Suprapubic skin (tissue), 4 donors: ENCODE data around the gene GAS7. TPM values are rescaled to one million over a fixed set of nuclear protein-coding genes. Genes with fewer than 3 reads are reported as not detected.

Experiments used
- DNase-seq, 2 donors: peaks; one replicate each; pipeline ENCODE4 v3.0.0-alpha.2; 2019; ENCODE audit warnings: low spot score in 2 of 2
- H3K27ac ChIP-seq: fragments of 200-600 bp; sonication (generic); one replicate; pipeline ENCODE4 v1.5.1; 2019
- H3K27me3 ChIP-seq: fragments of 200-600 bp; sonication (generic); one replicate; pipeline ENCODE4 v1.5.1; 2019
- H3K36me3 ChIP-seq: fragments of 200-600 bp; sonication (generic); one replicate; pipeline ENCODE4 v1.5.1; 2019
- H3K4me1 ChIP-seq: fragments of 200-600 bp; sonication (generic); one replicate; pipeline ENCODE4 v1.5.1; 2019
- H3K4me3 ChIP-seq: fragments of 200-600 bp; sonication (generic); one replicate; pipeline ENCODE4 v1.5.1; 2019; ENCODE audit warnings: mild to moderate bottlenecking
- H3K9me3 ChIP-seq: fragments of 200-600 bp; sonication (generic); one replicate; pipeline ENCODE4 v1.5.1; 2019
- EP300 ChIP-seq: sonication (generic); formaldehyde crosslinking; IDR thresholded peaks from one replicate; pipeline ENCODE4 v1.6.1; 2017; ENCODE audit warnings: antibody characterized with exemption
- POLR2A ChIP-seq, 2 donors: fragments of 450-650 bp; IDR thresholded peaks; one replicate each; pipeline ENCODE4 v1.6.1; 2017; ENCODE audit warnings: antibody characterized with exemption in 2 of 2, mild to moderate bottlenecking in 2 of 2, moderate library complexity in 2 of 2
- POLR2AphosphoS5 ChIP-seq, 3 donors: sonication (generic); formaldehyde crosslinking; IDR thresholded peaks; one replicate each; pipeline ENCODE4 v1.6.1; 2017; ENCODE audit warnings: antibody characterized with exemption in 3 of 3
- WGBS: methylation state at CpG from one replicate; pipeline ENCODE4 v1.1.5; 2018; 5-methylcytosine and 5-hydroxymethylcytosine counted together
- total RNA-seq, 4 donors: library from RNA; depleted of rRNA; stranded (reverse); fragments of >200 nt; gene quantifications; one replicate each; pipeline ENCODE4 v1.1.0, GENCODE V29; 2016
- TF ChIP-seq, protein P1 (sequence below), 2 donors: fragments of 200-600 bp in 1 of 2; fragments of 450-650 bp in 1 of 2; sonication (generic) in 1 of 2; IDR thresholded peaks; one replicate each; pipeline ENCODE4 v1.5.1; 2016 to 2019; ENCODE audit warnings: antibody characterized with exemption in 2 of 2, mild to moderate bottlenecking in 1 of 2, moderate library complexity in 1 of 2

Gene GAS7
- total RNA-seq, 4 donors from 2014 or later = 45.7 to 106 (median 74.2) TPM

- H3K4me3 ChIP-seq = no peak overlapping the region
- H3K9me3 ChIP-seq = no peaks in the 10 kb centered on the region
- H3K27ac ChIP-seq = peak overlapping the region; percentile 40
- 70% methylated on average over 13 of the region's 13 CpGs for WGBS
- H3K36me3 ChIP-seq = no peaks in the 10 kb centered on the region
- H3K27me3 ChIP-seq = no peaks in the 10 kb centered on the region
- no peak for DNase-seq
- TF ChIP-seq EP300 = no peak
- TF ChIP-seq POLR2AphosphoS5 (IDR thresholded peaks at IDR 0.05) = no peak
- TF ChIP-seq, protein P1, sequence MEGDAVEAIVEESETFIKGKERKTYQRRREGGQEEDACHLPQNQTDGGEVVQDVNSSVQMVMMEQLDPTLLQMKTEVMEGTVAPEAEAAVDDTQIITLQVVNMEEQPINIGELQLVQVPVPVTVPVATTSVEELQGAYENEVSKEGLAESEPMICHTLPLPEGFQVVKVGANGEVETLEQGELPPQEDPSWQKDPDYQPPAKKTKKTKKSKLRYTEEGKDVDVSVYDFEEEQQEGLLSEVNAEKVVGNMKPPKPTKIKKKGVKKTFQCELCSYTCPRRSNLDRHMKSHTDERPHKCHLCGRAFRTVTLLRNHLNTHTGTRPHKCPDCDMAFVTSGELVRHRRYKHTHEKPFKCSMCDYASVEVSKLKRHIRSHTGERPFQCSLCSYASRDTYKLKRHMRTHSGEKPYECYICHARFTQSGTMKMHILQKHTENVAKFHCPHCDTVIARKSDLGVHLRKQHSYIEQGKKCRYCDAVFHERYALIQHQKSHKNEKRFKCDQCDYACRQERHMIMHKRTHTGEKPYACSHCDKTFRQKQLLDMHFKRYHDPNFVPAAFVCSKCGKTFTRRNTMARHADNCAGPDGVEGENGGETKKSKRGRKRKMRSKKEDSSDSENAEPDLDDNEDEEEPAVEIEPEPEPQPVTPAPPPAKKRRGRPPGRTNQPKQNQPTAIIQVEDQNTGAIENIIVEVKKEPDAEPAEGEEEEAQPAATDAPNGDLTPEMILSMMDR (IDR thresholded peaks at IDR 0.05) = no peak
- no peak for TF ChIP-seq POLR2A (IDR thresholded peaks at IDR 0.05)
- peaks cover 41% of the 10 kb centered on the region for H3K4me1 ChIP-seq
These were observed 143.0 kb downstream of the GAS7 start for GRCh38 chr17:10055262-10055975.

GRCh38 chr17:10053782-10054540 lies 144.4 kb downstream of the GAS7 start:
- Histone ChIP-seq H3K9me3 (no peaks in the 10 kb centered on the region), H3K4me3 (no peak overlapping the region), H3K4me1 (peaks cover 34% of the 10 kb centered on the region), H3K27ac (peak overlapping the region; percentile 43), H3K27me3 (no peaks in the 10 kb centered on the region), H3K36me3 (no peaks in the 10 kb centered on the region)
- WGBS = 56% methylated on average over 12 of the region's 12 CpGs
- TF ChIP-seq EP300 (no peak), POLR2A (IDR thresholded peaks at IDR 0.05) (no peak), POLR2AphosphoS5 (IDR thresholded peaks at IDR 0.05) (no peak)
- TF ChIP-seq, protein P1 (IDR thresholded peaks at IDR 0.05) = no peak
- DNase-seq = no peak

- no peak overlapping the region for H3K4me3 ChIP-seq
- TF ChIP-seq POLR2A (IDR thresholded peaks at IDR 0.05) = no peak
- TF ChIP-seq POLR2AphosphoS5 (IDR thresholded peaks at IDR 0.05) = no peak
- TF ChIP-seq, protein P1 (IDR thresholded peaks at IDR 0.05) = no peak
- no peak for TF ChIP-seq EP300
- H3K4me1 ChIP-seq = peaks cover 37% of the 10 kb centered on the region
- no peak for DNase-seq
- no peaks in the 10 kb centered on the region for H3K9me3 ChIP-seq
- H3K36me3 ChIP-seq = no peaks in the 10 kb centered on the region
- no peaks in the 10 kb centered on the region for H3K27me3 ChIP-seq
- H3K27ac ChIP-seq = peak overlapping the region; percentile 29
- 93% methylated on average over 15 of the region's 15 CpGs for WGBS
These were observed 146.1 kb downstream of the GAS7 start for GRCh38 chr17:10052106-10052813.

DNA sequence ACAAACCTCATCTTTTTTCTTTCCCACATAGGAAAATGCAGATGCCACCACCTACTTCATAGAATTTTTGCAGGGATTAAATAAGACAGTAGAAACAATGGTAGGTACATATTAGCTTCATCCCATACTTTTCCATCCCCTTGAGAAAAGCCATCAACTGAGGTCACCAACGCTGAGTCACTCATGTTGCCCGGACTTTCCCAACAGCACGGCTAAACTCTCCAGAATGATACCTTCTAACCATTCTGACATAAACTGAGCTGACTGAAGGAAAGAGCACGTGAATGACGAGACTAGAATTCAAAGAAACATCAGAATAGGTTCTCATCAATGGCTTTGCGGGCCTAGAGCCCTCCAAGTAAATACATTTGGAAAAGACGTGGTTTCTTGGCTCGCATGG lies 147.3 kb downstream of the GAS7 start:
- no peak for TF ChIP-seq EP300
- no peaks in the 10 kb centered on the region for H3K36me3 ChIP-seq
- WGBS = 83% methylated on average over 8 of the region's 8 CpGs
- H3K9me3 ChIP-seq = no peaks in the 10 kb centered on the region
- H3K27me3 ChIP-seq = no peaks in the 10 kb centered on the region
- peak overlapping the region; percentile 52 for H3K27ac ChIP-seq
- peaks cover 37% of the 10 kb centered on the region for H3K4me1 ChIP-seq
- H3K4me3 ChIP-seq = no peak overlapping the region
- no peak for DNase-seq

DNA sequence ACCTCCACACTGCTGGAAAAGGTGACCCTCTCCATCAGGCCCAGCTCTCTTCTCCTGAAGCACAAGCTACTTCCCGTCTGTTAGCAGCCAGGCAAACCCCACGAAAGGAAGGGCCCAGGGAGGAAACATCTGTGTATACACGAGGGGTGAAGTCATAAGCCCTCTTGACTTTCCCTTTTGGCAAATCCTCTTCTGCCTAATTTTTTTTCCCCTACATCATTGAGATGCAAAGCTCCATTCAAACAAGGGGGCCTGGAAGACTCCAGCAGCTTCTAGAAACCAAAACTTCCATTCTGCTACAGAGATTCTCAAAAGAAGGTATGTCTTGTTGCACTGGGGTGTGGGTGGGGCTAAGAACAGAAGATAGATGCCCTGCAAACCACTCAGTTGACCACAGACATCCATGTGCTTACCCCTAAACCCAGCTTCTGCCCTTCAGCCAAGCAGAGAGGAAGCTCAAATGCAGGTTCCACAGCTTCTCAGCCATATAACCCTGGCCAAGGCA lies 147.8 kb downstream of the GAS7 start:
- H3K27ac ChIP-seq = peak overlapping the region; percentile 52

More for the DNA sequence above, 147.8 kb downstream of the GAS7 start:
- Histone ChIP-seq H3K4me1 (peaks cover 37% of the 10 kb centered on the region), H3K4me3 (no peak overlapping the region), H3K27me3 (no peaks in the 10 kb centered on the region), H3K36me3 (no peaks in the 10 kb centered on the region), H3K9me3 (no peaks in the 10 kb centered on the region)
- no peak for DNase-seq
- WGBS = 44% methylated on average over 2 of the region's 3 CpGs
- TF ChIP-seq EP300 = no peak
- TF ChIP-seq POLR2A (IDR thresholded peaks at IDR 0.05) = no peak
- TF ChIP-seq, protein P1 (IDR thresholded peaks at IDR 0.05) = no peak
- TF ChIP-seq POLR2AphosphoS5 (IDR thresholded peaks at IDR 0.05) = no peak
